HUES6 (cell line): ENCODE results near the gene SRD5A3.

Experiments used
- H3K27ac ChIP-seq: 2 replicates; pipeline ENCODE4 v1.7.0; 2013; ENCODE audit warnings: low read depth, mild to moderate bottlenecking, low read length, inconsistent platforms
- H3K27me3 ChIP-seq: 2 replicates; pipeline ENCODE4 v1.6.1; 2013; ENCODE audit warnings: low read length; ENCODE audit not compliant: control insufficient read depth, insufficient read depth
- H3K36me3 ChIP-seq: 2 replicates; pipeline ENCODE4 v1.6.1; 2013; ENCODE audit warnings: low read length; ENCODE audit not compliant: control insufficient read depth, insufficient read depth
- H3K4me1 ChIP-seq: 2 replicates; pipeline ENCODE4 v1.6.1; 2013; ENCODE audit warnings: low read length; ENCODE audit not compliant: control insufficient read depth, insufficient read depth
- H3K4me3 ChIP-seq: 2 replicates; pipeline ENCODE4 v1.5.1; 2013; ENCODE audit warnings: low read depth, low read length
- H3K9ac ChIP-seq: one replicate; pipeline ENCODE4 v1.6.1; 2013; ENCODE audit warnings: mild to moderate bottlenecking, low read length
- H3K9me3 ChIP-seq: 2 replicates; pipeline ENCODE4 v1.6.1; 2013; ENCODE audit warnings: low read depth, low read length; ENCODE audit not compliant: control insufficient read depth, insufficient read depth

Gene SRD5A3

DNA sequence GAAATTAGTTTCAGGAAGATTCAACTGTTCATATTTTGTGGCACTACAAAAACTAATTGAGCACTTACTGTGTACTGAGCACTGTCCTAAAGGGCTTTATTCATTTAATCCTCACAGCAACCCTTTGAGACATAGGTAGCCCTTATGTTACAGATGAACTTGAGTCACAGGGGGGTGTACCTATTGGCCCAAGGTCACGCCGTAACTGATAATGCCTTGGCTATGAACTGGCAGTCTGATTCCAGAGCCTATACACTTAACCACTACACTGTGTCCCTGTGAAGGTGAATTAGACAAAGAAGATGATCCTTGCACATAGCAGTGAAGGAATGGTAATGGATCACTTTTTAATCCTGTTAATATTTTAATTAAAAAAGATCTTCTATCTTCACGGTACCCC is 61.7 kb downstream of the SRD5A3 start:
- Histone ChIP-seq H3K4me1 (peaks cover 18% of the 10 kb centered on the region; the same call in 1 of the 2 replicates), H3K9ac (no peak overlapping the region), H3K9me3 (no peaks in the 10 kb centered on the region), H3K36me3 (peaks cover 66% of the 10 kb centered on the region), H3K27me3 (no peaks in the 10 kb centered on the region), H3K27ac (no peak overlapping the region), H3K4me3 (no peak overlapping the region)

DNA sequence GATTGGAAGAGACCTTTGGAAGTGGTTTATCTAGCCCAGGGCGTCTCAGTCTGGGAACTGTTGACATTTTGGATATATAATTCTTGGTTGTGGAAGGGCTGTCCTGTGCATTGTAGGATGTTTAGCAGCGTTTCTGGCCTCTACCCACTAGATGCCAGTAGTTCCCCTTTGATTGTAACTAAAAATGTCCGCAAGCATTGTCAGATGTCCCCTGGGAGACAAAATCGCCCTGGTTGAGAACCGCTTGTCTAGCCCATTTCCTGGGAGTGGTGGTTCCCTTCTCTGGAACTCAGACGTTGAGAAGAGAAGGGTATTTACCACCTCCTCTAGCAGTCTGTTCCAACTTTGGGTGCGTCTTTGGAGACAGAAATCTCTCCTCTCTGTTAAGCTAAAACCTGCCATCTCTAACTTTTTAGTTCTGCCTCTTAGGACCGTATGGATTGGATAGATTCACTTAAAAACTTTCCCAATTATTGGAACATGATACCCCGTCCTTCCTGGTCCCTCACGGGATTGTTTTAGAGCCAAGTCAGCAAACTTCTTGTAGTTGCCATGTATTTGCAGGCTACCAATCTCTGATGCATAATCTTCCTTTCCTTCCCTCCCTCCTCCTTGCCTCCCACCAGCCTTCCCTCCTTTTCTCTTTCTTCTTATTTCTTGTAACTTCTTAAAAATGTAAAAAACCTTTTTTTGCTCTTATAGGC is 63.6 kb downstream of the SRD5A3 start:
- Histone ChIP-seq H3K9me3 (no peaks in the 10 kb centered on the region), H3K9ac (no peak overlapping the region), H3K4me3 (no peak overlapping the region), H3K4me1 (peaks cover 18% of the 10 kb centered on the region; the same call in 1 of the 2 replicates), H3K36me3 (peaks cover 61% of the 10 kb centered on the region), H3K27ac (no peak overlapping the region), H3K27me3 (no peaks in the 10 kb centered on the region)

DNA sequence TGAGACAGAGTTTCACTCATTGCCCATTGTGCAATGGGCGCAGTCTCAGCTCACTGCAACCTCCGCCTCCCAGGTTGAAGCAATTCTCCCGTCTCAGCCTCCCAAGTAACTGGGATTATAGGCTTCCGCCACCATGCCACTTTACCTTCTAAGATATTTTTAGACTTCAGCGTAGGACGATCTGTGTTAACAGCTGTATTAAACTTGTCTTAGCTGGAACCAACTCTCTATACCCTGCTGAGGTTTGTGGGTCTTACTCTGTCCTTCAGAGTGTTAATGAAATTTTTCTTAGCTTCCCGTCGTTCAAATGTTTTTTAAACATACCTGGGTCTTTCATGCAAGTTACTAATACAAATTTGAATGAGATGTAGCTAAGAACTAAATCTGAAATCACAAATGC is 64.4 kb downstream of the SRD5A3 start:
- Histone ChIP-seq H3K27me3 (no peaks in the 10 kb centered on the region), H3K27ac (no peak overlapping the region), H3K4me1 (peaks cover 18% of the 10 kb centered on the region; the same call in 1 of the 2 replicates), H3K9ac (no peak overlapping the region), H3K4me3 (no peak overlapping the region), H3K9me3 (no peaks in the 10 kb centered on the region), H3K36me3 (peaks cover 61% of the 10 kb centered on the region)

DNA sequence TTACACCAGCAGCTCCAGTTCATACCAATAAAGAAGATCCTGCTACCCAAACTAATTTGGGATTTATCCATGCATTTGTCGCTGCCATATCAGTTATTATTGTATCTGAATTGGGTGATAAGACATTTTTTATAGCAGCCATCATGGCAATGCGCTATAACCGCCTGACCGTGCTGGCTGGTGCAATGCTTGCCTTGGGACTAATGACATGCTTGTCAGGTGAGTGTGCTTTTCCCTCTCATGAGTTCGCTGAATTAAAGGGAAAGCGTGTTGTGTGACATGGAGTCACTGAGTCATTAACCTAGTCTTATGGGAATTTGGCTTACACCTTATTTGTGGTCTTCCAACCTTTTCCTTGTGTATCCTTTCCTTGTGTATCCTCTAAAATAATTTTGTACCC is 65.6 kb downstream of the SRD5A3 start:
- H3K27ac ChIP-seq, result no peak overlapping the region
- H3K9ac ChIP-seq, result no peak overlapping the region
- peaks cover 61% of the 10 kb centered on the region for H3K36me3 ChIP-seq

DNA sequence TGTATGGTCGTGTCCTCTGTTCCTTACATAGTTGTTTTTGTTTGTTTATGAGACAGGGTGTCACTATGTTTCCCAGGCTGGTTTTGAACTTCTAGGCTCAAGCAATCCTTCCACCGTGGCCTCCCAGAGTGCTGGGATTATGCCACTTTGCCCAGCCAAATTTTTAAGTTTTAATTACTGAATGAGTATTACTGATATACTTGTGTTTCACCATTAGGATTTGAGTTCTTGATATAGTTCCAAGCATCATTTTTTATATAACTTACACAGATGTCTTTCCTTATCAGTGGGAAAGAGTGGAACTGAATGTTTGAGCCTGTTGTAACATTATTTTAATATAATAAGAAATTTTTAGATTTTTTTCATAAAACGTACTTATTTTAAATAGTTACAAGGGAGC is 70.1 kb downstream of the SRD5A3 start:
- Histone ChIP-seq H3K36me3 (peaks cover 79% of the 10 kb centered on the region), H3K27me3 (no peaks in the 10 kb centered on the region), H3K27ac (no peak overlapping the region), H3K4me1 (no peaks in the 10 kb centered on the region), H3K4me3 (no peak overlapping the region), H3K9ac (no peak overlapping the region), H3K9me3 (no peaks in the 10 kb centered on the region)

More for the DNA sequence above, 65.6 kb downstream of the SRD5A3 start:
- no peaks in the 10 kb centered on the region for H3K27me3 ChIP-seq
- H3K4me3 ChIP-seq, result no peak overlapping the region
- peaks cover 18% of the 10 kb centered on the region; the same call in 1 of the 2 replicates for H3K4me1 ChIP-seq
- H3K9me3 ChIP-seq, result no peaks in the 10 kb centered on the region
